Sigmoid colon (tissue), 7 donors: ENCODE measurements around the gene KRT40. TPM values are rescaled to one million over a fixed set of nuclear protein-coding genes. Genes with fewer than 3 reads are reported as not detected.

Experiments
- DNase-seq: peaks from one replicate; pipeline ENCODE4 v3.0.0-alpha.2; 2019
- H3K27ac ChIP-seq, 4 donors: fragments of 200-600 bp; sonication (generic); one replicate each; pipeline ENCODE4 v1.5.1; 2016 to 2019; ENCODE audit warnings: mild to moderate bottlenecking in 1 of 4
- H3K27me3 ChIP-seq, 3 donors: fragments of 200-600 bp; sonication (generic); one replicate each; pipeline ENCODE4 v1.5.1; 2019; ENCODE audit warnings: mild to moderate bottlenecking in 1 of 3
- H3K36me3 ChIP-seq, 4 donors: fragments of 200-600 bp; sonication (generic); one replicate each; pipeline ENCODE4 v1.5.1; 2016 to 2019
- H3K4me1 ChIP-seq, 4 donors: fragments of 200-600 bp; sonication (generic); one replicate each; pipeline ENCODE4 v1.5.1; 2017 to 2019
- H3K4me3 ChIP-seq, 4 donors: fragments of 200-600 bp; sonication (generic); one replicate each; pipeline ENCODE4 v1.5.1; 2017 to 2019; ENCODE audit warnings: mild to moderate bottlenecking in 2 of 4, moderate library complexity in 1 of 4
- H3K9me3 ChIP-seq, 4 donors: fragments of 200-600 bp in 3 of 4; sonication (generic) in 3 of 4; one replicate each; pipeline versions ENCODE4 v1.5.1 to v1.6.1; 2013 to 2019
- EP300 ChIP-seq, 4 donors: sonication (generic); formaldehyde crosslinking; IDR thresholded peaks; one replicate each; pipeline ENCODE4 v1.6.1; 2017; ENCODE audit warnings: antibody characterized with exemption in 4 of 4
- POLR2A ChIP-seq, 2 donors: fragments of 450-650 bp; IDR thresholded peaks; one replicate each; pipeline ENCODE4 v1.6.1; 2016; ENCODE audit warnings: antibody characterized with exemption in 2 of 2, mild to moderate bottlenecking in 2 of 2, moderate library complexity in 2 of 2
- POLR2AphosphoS5 ChIP-seq, 4 donors: sonication (generic); formaldehyde crosslinking; IDR thresholded peaks; one replicate each; pipeline ENCODE4 v1.6.1; 2017; ENCODE audit warnings: antibody characterized with exemption in 4 of 4
- WGBS, 2 donors: extraction: QIAGEN DNeasy Blood & Tissue Kit; methylation state at CpG; one replicate each; pipeline ENCODE4 v1.1.7; 2013; 5-methylcytosine and 5-hydroxymethylcytosine counted together
- intact Hi-C: fragments of 100-400 bp; cut with DNase I; formaldehyde crosslinking; loops from one replicate; pipeline ENCODE4 v1.15.1; 2023
- polyA plus RNA-seq, 3 donors: library from polyadenylated mRNA; stranded (reverse); fragments of 200-250 nt; gene quantifications; one replicate each; pipeline ENCODE4 v1.2.3, GENCODE V29; 2013
- total RNA-seq, 4 donors: library from RNA; depleted of rRNA; stranded (reverse); fragments of >200 nt; gene quantifications; one replicate each; pipeline ENCODE4 v1.1.0, GENCODE V29; 2016
- TF ChIP-seq, protein P1 (sequence below), 4 experiments: fragments of 450-650 bp in 3 of 4; fragments of 200-600 bp in 1 of 4; IDR thresholded peaks; one replicate each; pipeline ENCODE4 v1.5.1; 2016 to 2019; ENCODE audit warnings: antibody characterized with exemption in 4 of 4, mild to moderate bottlenecking in 3 of 4, moderate library complexity in 2 of 4
- donor health status: healthy with polysubstance abuse.
- donor health status: Bipolar disorder and iron deficiency.
- donor health status: healthy.

The KRT40 gene
- total and polyA plus RNA-seq, 7 donors, result 0.16 to 0.60 TPM; not detected in 5

DNA sequence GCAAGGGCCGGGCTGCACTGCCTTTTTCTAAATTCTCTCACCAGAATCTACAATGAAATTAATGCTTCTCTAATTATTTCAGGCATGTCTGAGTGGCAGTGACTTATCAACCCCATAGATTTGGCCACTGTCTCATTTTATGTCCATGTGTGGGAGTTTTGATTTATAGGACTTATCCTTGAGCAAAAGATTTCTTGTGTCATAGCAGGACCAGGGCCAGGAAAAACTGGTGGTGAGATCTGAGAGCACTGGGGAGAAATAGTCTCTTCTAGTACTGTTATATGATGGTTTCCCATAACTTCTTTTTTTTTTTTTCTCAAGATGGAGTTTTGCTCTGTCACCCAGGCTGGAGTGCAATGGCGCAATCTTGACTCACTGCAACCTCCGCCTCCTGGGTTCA is 45.1 kb downstream of the KRT40 start:
- no peak for DNase-seq
- Histone ChIP-seq H3K9me3 (no peaks in the 10 kb centered on the region), H3K27me3 (no peaks in the 10 kb centered on the region), H3K27ac (no peak overlapping the region), H3K36me3 (no peaks in the 10 kb centered on the region), H3K4me3 (no peak overlapping the region), H3K4me1 (no peaks in the 10 kb centered on the region)
- intact Hi-C loops, result no loop called here
- 95 to 96% methylated on average over 3 of the region's 3 CpGs for WGBS, 2 donors
- TF ChIP-seq POLR2A (IDR thresholded peaks at IDR 0.05) (no peak), POLR2AphosphoS5 (IDR thresholded peaks at IDR 0.05) (no peak), EP300 (IDR thresholded peaks at IDR 0.05) (no peak)
- TF ChIP-seq, protein P1, sequence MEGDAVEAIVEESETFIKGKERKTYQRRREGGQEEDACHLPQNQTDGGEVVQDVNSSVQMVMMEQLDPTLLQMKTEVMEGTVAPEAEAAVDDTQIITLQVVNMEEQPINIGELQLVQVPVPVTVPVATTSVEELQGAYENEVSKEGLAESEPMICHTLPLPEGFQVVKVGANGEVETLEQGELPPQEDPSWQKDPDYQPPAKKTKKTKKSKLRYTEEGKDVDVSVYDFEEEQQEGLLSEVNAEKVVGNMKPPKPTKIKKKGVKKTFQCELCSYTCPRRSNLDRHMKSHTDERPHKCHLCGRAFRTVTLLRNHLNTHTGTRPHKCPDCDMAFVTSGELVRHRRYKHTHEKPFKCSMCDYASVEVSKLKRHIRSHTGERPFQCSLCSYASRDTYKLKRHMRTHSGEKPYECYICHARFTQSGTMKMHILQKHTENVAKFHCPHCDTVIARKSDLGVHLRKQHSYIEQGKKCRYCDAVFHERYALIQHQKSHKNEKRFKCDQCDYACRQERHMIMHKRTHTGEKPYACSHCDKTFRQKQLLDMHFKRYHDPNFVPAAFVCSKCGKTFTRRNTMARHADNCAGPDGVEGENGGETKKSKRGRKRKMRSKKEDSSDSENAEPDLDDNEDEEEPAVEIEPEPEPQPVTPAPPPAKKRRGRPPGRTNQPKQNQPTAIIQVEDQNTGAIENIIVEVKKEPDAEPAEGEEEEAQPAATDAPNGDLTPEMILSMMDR (IDR thresholded peaks at IDR 0.05), result no peak

DNA sequence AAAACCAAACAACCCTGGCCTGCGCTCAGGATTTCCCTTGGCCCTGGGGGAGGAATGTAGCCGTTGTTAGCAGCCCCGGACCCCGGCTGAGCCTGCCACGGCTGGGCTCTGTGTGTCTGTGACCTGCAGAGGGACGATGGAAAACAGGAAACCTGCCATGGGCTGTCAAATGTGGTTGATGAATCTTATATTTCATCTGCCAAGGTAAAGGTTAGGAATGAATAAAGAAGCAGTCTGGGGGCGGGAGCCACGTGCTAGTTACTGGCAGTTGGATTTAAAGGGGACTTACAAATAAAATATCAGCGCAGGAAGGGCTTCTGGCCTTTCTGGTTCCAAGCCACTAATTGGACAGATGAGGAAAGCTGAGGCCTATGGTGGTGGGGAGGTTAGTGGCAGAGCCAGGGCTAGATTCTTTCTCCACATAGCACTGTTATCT is 46.7 kb downstream of the KRT40 start, which contains the start of gene KRT23:
Gene KRT23 (minus strand): TSS at position 263 of the 436 bp plus-strand sequence. CDS start 1,043 bp downstream, outside the sequence.
- TF ChIP-seq, protein P1 (IDR thresholded peaks at IDR 0.05), result no peak
- TF ChIP-seq EP300 (IDR thresholded peaks at IDR 0.05), result no peak
- TF ChIP-seq POLR2AphosphoS5 (IDR thresholded peaks at IDR 0.05), result no peak
- TF ChIP-seq POLR2A (IDR thresholded peaks at IDR 0.05), result no peak
- Histone ChIP-seq H3K4me1 (no peaks in the 10 kb centered on the region), H3K4me3 (no peak within 1 kb of the TSS), H3K36me3 (no peaks in the 10 kb centered on the region), H3K9me3 (no peaks in the 10 kb centered on the region), H3K27me3 (no peaks in the 10 kb centered on the region), H3K27ac (no peak within 1 kb of the TSS)
- DNase-seq, result no peak
- 65 to 77% methylated on average over 9 of the region's 9 CpGs for WGBS, 2 donors
- intact Hi-C loops, result no loop called here

DNA sequence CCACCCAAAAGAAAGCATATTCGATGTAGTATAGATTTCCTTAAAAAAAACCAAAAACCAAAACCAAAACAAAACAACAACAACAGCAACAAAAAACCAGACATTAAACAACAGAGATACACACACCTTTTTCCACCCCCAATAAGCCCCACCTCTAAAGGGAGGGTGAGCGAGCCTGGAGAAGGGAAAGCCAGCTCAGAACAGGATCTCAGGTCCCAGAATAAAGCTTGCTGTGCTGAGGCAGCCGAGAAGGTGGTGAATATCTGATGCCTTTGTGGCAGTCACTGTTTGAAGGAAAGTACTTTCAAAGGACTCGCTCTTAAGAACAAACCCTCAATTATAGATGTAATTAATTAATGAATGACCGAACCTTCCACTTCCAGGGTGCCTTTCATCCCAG is 47.1 kb downstream of the KRT40 start:
- Histone ChIP-seq H3K36me3 (no peaks in the 10 kb centered on the region), H3K27ac (no peak overlapping the region), H3K27me3 (no peaks in the 10 kb centered on the region), H3K9me3 (no peaks in the 10 kb centered on the region), H3K4me3 (no peak overlapping the region), H3K4me1 (no peaks in the 10 kb centered on the region)
- TF ChIP-seq EP300 (IDR thresholded peaks at IDR 0.05), result no peak
- no peak for TF ChIP-seq POLR2A (IDR thresholded peaks at IDR 0.05)
- TF ChIP-seq, protein P1 (IDR thresholded peaks at IDR 0.05), result no peak
- TF ChIP-seq POLR2AphosphoS5 (IDR thresholded peaks at IDR 0.05), result no peak
- intact Hi-C loops, result no loop called here
- 64 to 74% methylated on average over 5 of the region's 5 CpGs for WGBS, 2 donors
- DNase-seq, result no peak

DNA sequence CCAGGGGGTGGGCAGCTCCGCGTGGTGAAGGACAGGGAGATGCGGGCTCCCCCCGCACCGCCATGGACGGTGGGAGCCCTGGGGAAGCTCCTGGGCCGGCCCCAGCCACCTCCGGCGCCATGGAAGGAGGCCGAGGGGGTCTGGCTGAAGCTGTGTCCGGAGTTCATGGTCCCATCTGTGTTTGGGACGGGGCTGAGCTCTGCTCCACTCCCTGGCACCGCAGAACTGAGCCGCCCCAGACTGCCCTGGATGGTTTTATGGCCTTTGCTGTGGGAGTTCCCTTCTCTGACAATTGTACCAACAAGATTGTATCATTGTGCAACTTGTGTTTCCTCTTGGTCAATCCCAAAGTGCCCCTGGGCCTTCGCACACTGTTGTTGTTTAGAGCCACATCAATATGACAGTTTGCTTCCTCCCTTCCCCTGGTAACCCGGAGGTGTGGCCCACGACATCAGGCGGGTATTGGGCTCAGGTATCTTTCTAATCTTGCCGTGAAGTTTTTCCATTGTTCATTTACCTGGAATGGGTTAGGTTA is 47.6 kb downstream of the KRT40 start:
- DNase-seq, result no peak
- TF ChIP-seq POLR2AphosphoS5 (IDR thresholded peaks at IDR 0.05) (no peak), POLR2A (IDR thresholded peaks at IDR 0.05) (no peak), EP300 (IDR thresholded peaks at IDR 0.05) (no peak)
- TF ChIP-seq, protein P1 (IDR thresholded peaks at IDR 0.05), result no peak
- no peak overlapping the region for H3K27ac ChIP-seq
- H3K9me3 ChIP-seq, result no peaks in the 10 kb centered on the region
- intact Hi-C loops, result no loop called here
- H3K4me1 ChIP-seq, result no peaks in the 10 kb centered on the region
- no peaks in the 10 kb centered on the region for H3K36me3 ChIP-seq
- no peaks in the 10 kb centered on the region for H3K27me3 ChIP-seq
- 57 to 80% methylated on average over 19 of the region's 19 CpGs for WGBS, 2 donors
- H3K4me3 ChIP-seq, result no peak overlapping the region

DNA sequence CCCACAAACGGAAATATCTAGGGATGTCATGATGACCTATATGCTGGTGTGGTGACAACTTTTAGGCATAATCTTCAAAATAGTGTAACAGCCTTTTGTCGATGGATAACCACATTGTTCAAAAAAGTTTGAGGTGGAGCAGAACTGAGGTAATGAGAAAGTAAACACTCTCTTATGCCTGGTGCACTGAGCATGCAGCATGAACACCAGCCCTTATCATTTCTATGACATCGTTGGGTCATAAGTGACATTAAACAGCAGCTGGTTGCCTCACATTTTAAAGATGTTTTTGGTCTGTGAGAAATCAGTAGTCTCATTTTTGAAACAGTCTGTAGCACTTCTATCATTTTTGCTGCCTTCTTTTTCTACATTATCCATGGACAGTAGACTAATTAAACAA is 48.5 kb downstream of the KRT40 start:
- DNase-seq, result no peak
- H3K36me3 ChIP-seq, result no peaks in the 10 kb centered on the region
- no peaks in the 10 kb centered on the region for H3K4me1 ChIP-seq
- 50 to 73% methylated on average over 3 of the region's 3 CpGs for WGBS, 2 donors
- intact Hi-C loops, result no loop called here
- no peaks in the 10 kb centered on the region for H3K9me3 ChIP-seq
- H3K4me3 ChIP-seq, result no peak overlapping the region
- TF ChIP-seq POLR2AphosphoS5 (IDR thresholded peaks at IDR 0.05) (no peak), EP300 (IDR thresholded peaks at IDR 0.05) (no peak), POLR2A (IDR thresholded peaks at IDR 0.05) (no peak)
- TF ChIP-seq, protein P1 (IDR thresholded peaks at IDR 0.05), result no peak
- H3K27me3 ChIP-seq, result no peaks in the 10 kb centered on the region
- H3K27ac ChIP-seq, result no peak overlapping the region
